SU-DHL-6 (cell line): ENCODE measurements around the gene ZBTB16.

Experiments used
- H2AFZ ChIP-seq: fragments of 200-600 bp; sonication (generic); 2 replicates; pipeline ENCODE4 v1.6.1; 2014; ENCODE audit warnings: low read depth, mild to moderate bottlenecking, moderate library complexity, mixed read lengths, antibody characterized with exemption, low read length; ENCODE audit not compliant: severe bottlenecking
- H3F3A ChIP-seq: fragments of 200-600 bp; shearing (Covaris generic); 2 replicates; pipeline ENCODE4 v1.6.0; 2016; ENCODE audit warnings: antibody characterized with exemption, mild to moderate bottlenecking; ENCODE audit not compliant: insufficient read depth
- H3K27ac ChIP-seq: fragments of 200-600 bp; sonication (generic); 2 replicates; pipeline ENCODE4 v1.5.1; 2016; ENCODE audit warnings: low read depth, mild to moderate bottlenecking, low read length, moderate library complexity, mixed read lengths
- H3K27me3 ChIP-seq: fragments of 200-600 bp; sonication (generic), shearing (Covaris generic); 2 replicates; pipeline ENCODE4 v1.6.0; 2014; ENCODE audit warnings: mild to moderate bottlenecking, low read length
- H3K36me3 ChIP-seq: fragments of 200-600 bp; sonication (generic); 2 replicates; pipeline ENCODE4 v1.6.1; 2014; ENCODE audit warnings: mild to moderate bottlenecking, low read length, mixed read lengths
- H3K4me2 ChIP-seq: fragments of 300-600, 200-600 bp; shearing (Covaris generic), sonication (generic); 2 replicates; pipeline ENCODE4 v1.6.0; 2014; ENCODE audit warnings: low read length, low read depth, mild to moderate bottlenecking; ENCODE audit not compliant: poor library complexity, severe bottlenecking
- H3K4me3 ChIP-seq: fragments of 200-600 bp; sonication (generic); 2 replicates; pipeline ENCODE4 v1.5.1; 2014; ENCODE audit warnings: antibody characterized with exemption, low read length, mild to moderate bottlenecking, mixed read lengths; ENCODE audit not compliant: insufficient read depth, poor library complexity, severe bottlenecking
- H3K79me2 ChIP-seq: fragments of 200-600 bp; sonication (generic); 2 replicates; pipeline ENCODE4 v1.6.1; 2014; ENCODE audit warnings: mild to moderate bottlenecking, low read length, moderate library complexity; ENCODE audit not compliant: insufficient read depth
- H3K9ac ChIP-seq: fragments of 200-600 bp; sonication (generic); 2 replicates; pipeline ENCODE4 v1.7.0; 2014; ENCODE audit warnings: mild to moderate bottlenecking, low read length
- H3K9me2 ChIP-seq: fragments of 200-600 bp; sonication (generic); replicated peaks from 2 replicates; pipeline ENCODE4 v1.6.1; 2014; ENCODE audit warnings: low read length; ENCODE audit not compliant: insufficient read depth
- H3K9me3 ChIP-seq: fragments of 200-600 bp; sonication (generic); 2 replicates; pipeline ENCODE4 v1.6.1; 2014; ENCODE audit warnings: low read length, mixed read lengths; ENCODE audit not compliant: insufficient read depth
- H4K20me1 ChIP-seq: fragments of 200-600 bp; sonication (generic); 2 replicates; pipeline ENCODE4 v1.6.1; 2014; ENCODE audit warnings: low read depth, mild to moderate bottlenecking, antibody characterized with exemption, low read length, moderate library complexity, mixed read lengths
- CTCF ChIP-seq: fragments of 200-600 bp; sonication (generic); IDR thresholded peaks from one replicate; pipeline ENCODE4 v1.5.1; 2017; ENCODE audit warnings: antibody characterized with exemption, mild to moderate bottlenecking, low read length, moderate library complexity; ENCODE audit not compliant: insufficient read depth, poor library complexity, severe bottlenecking
- EZH2phosphoT487 ChIP-seq: fragments of 200-600 bp; sonication (generic), shearing (Covaris generic); conservative IDR thresholded peaks from 2 replicates; pipeline ENCODE4 v1.6.1; 2018; ENCODE audit warnings: mild to moderate bottlenecking, antibody characterized with exemption, low read length, moderate library complexity, mixed read lengths

ZBTB16 gene

DNA sequence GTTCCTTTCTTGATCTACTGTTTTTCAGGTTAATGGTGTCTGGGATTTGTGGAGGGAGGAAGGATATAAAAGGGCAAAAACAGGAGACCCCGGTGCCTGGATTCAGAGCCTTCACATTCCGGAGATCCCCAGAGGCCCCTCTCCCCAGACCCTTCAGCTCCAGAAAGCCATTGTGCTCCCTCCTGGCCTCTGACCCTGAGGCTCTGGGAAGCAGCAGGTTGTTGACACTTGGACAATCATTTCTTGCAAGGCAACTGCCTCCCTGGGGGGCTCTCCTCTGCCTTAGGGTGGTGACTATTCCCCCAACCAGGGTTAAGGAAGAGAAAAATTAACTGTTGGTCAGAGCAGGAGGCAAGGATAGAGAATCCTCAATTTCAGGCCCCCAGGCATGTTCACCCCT is 149.8 kb downstream of the ZBTB16 start:
- Histone ChIP-seq H3K36me3 (no peaks in the 10 kb centered on the region), H3K4me3 (no peak overlapping the region), H3K27ac (no peak overlapping the region), H3K4me2 (no peak overlapping the region), H2AFZ (no peak overlapping the region), H3K9me3 (no peaks in the 10 kb centered on the region), H3K9me2 (no peaks in the 10 kb centered on the region), H3K9ac (no peak overlapping the region), H3K27me3 (no peaks in the 10 kb centered on the region), H3F3A (no peaks in the 10 kb centered on the region), H4K20me1 (no peaks in the 10 kb centered on the region), H3K79me2 (no peaks in the 10 kb centered on the region)
- TF ChIP-seq EZH2phosphoT487, result no peak
- no peak for TF ChIP-seq CTCF

DNA sequence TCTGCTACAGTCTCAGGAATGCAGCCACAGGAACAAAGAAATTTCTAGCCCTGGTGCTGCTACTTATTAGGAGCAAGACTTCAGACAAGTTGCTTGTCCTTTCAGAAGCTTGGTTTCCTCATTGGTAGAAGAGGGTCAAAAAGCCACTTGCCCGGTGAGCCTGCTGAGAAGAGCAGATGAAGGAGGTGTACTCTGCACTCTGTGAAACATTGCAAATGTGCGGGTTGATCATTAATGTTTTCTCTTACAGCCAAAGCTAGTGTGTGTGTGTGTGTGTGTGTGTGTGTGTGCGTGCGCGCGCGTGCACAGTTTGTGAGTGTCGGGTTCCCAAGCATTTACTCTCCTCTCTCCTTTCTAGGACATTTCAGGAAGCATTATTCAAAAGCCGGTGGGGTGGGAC is 150.4 kb downstream of the ZBTB16 start:
- no peaks in the 10 kb centered on the region for H3K79me2 ChIP-seq
- no peak overlapping the region for H2AFZ ChIP-seq
- no peak overlapping the region for H3K27ac ChIP-seq
- no peaks in the 10 kb centered on the region for H3K9me3 ChIP-seq
- no peaks in the 10 kb centered on the region for H3K27me3 ChIP-seq
- TF ChIP-seq CTCF (no peak), EZH2phosphoT487 (no peak)
- H3F3A ChIP-seq, result no peaks in the 10 kb centered on the region
- no peak overlapping the region for H3K4me3 ChIP-seq
- H3K36me3 ChIP-seq, result no peaks in the 10 kb centered on the region
- no peaks in the 10 kb centered on the region for H3K9me2 ChIP-seq
- no peak overlapping the region for H3K4me2 ChIP-seq
- no peaks in the 10 kb centered on the region for H4K20me1 ChIP-seq
- H3K9ac ChIP-seq, result no peak overlapping the region

- no peaks in the 10 kb centered on the region for H3K79me2 ChIP-seq
- no peak overlapping the region for H3K4me2 ChIP-seq
- no peaks in the 10 kb centered on the region for H4K20me1 ChIP-seq
Observed at GRCh38 chr11:114211444-114212121, 152.1 kb downstream of the ZBTB16 start.

More at GRCh38 chr11:114211444-114212121, 152.1 kb downstream of the ZBTB16 start:
- no peaks in the 10 kb centered on the region for H3K27me3 ChIP-seq
- no peaks in the 10 kb centered on the region for H3K36me3 ChIP-seq
- TF ChIP-seq CTCF (no peak), EZH2phosphoT487 (no peak)
- no peaks in the 10 kb centered on the region for H3F3A ChIP-seq
- no peaks in the 10 kb centered on the region for H3K9me3 ChIP-seq
- no peak overlapping the region for H2AFZ ChIP-seq
- no peak overlapping the region for H3K9ac ChIP-seq
- H3K27ac ChIP-seq, result no peak overlapping the region
- H3K4me3 ChIP-seq, result no peak overlapping the region
- H3K9me2 ChIP-seq, result no peaks in the 10 kb centered on the region
